Breast epithelium (tissue), 3 donors: ENCODE measurements around the gene KRT6C.
"Not testable (repeated sequence)": the region's sequence is repeated elsewhere in the genome, so short reads cannot be mapped to it uniquely, and the experiment has no call there.

ENCODE experiments used
- POLR2A ChIP-seq: fragments of 450-650 bp; IDR thresholded peaks from one replicate; pipeline ENCODE4 v1.6.1; 2016; ENCODE audit warnings: antibody characterized with exemption, mild to moderate bottlenecking, moderate library complexity
- POLR2AphosphoS5 ChIP-seq, 3 donors: sonication (generic); formaldehyde crosslinking; IDR thresholded peaks; one replicate each; pipeline ENCODE4 v1.6.1; 2017; ENCODE audit warnings: antibody characterized with exemption in 3 of 3
- TF ChIP-seq, protein P1 (sequence below), 3 donors: fragments of 450-650 bp; IDR thresholded peaks; one replicate each; pipeline ENCODE4 v1.5.1; 2016 to 2017; ENCODE audit warnings: antibody characterized with exemption in 3 of 3, mild to moderate bottlenecking in 3 of 3, moderate library complexity in 3 of 3

DNA sequence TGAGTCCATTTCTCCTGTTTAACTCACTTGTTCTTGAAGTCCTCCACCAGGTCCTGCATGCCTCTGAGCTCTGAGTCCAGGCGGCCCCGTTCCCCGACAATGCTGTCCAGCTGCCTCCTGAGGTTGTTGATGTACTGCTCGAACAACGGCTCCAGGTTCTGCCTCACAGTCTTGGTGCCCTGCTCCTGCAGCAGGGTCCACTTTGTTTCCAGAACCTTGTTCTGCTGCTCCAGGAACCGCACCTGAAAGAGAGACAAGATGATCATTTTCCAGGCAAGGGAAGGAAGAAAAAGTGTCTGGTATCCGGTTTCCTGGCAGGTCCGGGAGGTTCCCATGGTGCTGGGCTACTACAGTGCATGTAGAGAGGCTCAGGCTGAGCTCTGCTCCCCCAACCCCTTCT is 17.9 kb upstream of the KRT6C start:
- TF ChIP-seq, protein P1, sequence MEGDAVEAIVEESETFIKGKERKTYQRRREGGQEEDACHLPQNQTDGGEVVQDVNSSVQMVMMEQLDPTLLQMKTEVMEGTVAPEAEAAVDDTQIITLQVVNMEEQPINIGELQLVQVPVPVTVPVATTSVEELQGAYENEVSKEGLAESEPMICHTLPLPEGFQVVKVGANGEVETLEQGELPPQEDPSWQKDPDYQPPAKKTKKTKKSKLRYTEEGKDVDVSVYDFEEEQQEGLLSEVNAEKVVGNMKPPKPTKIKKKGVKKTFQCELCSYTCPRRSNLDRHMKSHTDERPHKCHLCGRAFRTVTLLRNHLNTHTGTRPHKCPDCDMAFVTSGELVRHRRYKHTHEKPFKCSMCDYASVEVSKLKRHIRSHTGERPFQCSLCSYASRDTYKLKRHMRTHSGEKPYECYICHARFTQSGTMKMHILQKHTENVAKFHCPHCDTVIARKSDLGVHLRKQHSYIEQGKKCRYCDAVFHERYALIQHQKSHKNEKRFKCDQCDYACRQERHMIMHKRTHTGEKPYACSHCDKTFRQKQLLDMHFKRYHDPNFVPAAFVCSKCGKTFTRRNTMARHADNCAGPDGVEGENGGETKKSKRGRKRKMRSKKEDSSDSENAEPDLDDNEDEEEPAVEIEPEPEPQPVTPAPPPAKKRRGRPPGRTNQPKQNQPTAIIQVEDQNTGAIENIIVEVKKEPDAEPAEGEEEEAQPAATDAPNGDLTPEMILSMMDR (IDR thresholded peaks at IDR 0.05) = not testable (repeated sequence)
- not testable (repeated sequence) for TF ChIP-seq POLR2A; POLR2AphosphoS5 (IDR thresholded peaks at IDR 0.05)
